DOHH2 (cell line): ENCODE measurements around the gene CHSY1.

Experiments used
- CTCF ChIP-seq: fragments of 200-600 bp; sonication (generic); IDR thresholded peaks from one replicate; pipeline ENCODE4 v1.5.1; 2014; ENCODE audit warnings: antibody characterized with exemption, mild to moderate bottlenecking, low read depth, low read length; ENCODE audit not compliant: poor library complexity, severe bottlenecking
- EZH2phosphoT487 ChIP-seq: fragments of 200-600 bp; sonication (generic); IDR thresholded peaks from 2 replicates; pipeline ENCODE4 v1.6.1; 2017; ENCODE audit warnings: borderline replicate concordance, mild to moderate bottlenecking, antibody characterized with exemption, low read length, moderate library complexity, mixed read lengths

- TF ChIP-seq CTCF (no peak), EZH2phosphoT487 (no peak)
Observed at GRCh38 chr15:101162701-101163483, 89.0 kb downstream of the CHSY1 start.
